OCI-LY3 (cell line): ENCODE measurements around the gene ZNF488.

Source experiments
- H2AFZ ChIP-seq: fragments of 200-600, 300-600 bp; shearing (Covaris generic); 2 replicates; pipeline ENCODE4 v1.6.0; 2014; ENCODE audit warnings: antibody characterized with exemption, low read depth, low read length
- H3K27ac ChIP-seq: fragments of 200-600, 300-600 bp; sonication (generic); 2 replicates; pipeline ENCODE4 v1.5.1; 2014; ENCODE audit warnings: mild to moderate bottlenecking, low read length, moderate library complexity, mixed read lengths
- H3K27me3 ChIP-seq: fragments of 200-600, 300-600 bp; sonication (generic); 2 replicates; pipeline ENCODE4 v1.6.1; 2014; ENCODE audit warnings: low read depth, low read length, mixed read lengths
- H3K36me3 ChIP-seq: fragments of 200-600, 300-600 bp; sonication (generic); replicated peaks from 2 replicates; pipeline ENCODE3; 2014; ENCODE audit warnings: low read depth, low read length, mixed read lengths
- H3K4me1 ChIP-seq: fragments of 300-600, 200-600 bp; sonication (generic); 2 replicates; pipeline ENCODE4 v1.6.1; 2014; ENCODE audit warnings: low read length, mixed read lengths
- H3K4me2 ChIP-seq: fragments of 200-600, 300-600 bp; sonication (generic); 2 replicates; pipeline ENCODE4 v1.6.1; 2014; ENCODE audit warnings: low read length, mixed read lengths
- H3K4me3 ChIP-seq: fragments of 300-600, 200-600 bp; sonication (generic); 2 replicates; pipeline ENCODE4 v1.5.1; 2014; ENCODE audit warnings: antibody characterized with exemption, mild to moderate bottlenecking, low read length, moderate library complexity
- H3K79me2 ChIP-seq: fragments of 300-600, 200-600 bp; shearing (Covaris generic); 2 replicates; pipeline ENCODE4 v1.6.1; 2014; ENCODE audit warnings: mild to moderate bottlenecking, low read length, mixed read lengths
- H3K9ac ChIP-seq: fragments of 300-600, 200-600 bp; shearing (Covaris generic); 2 replicates; pipeline ENCODE4 v1.6.0; 2014; ENCODE audit warnings: mild to moderate bottlenecking, low read length, moderate library complexity
- H3K9me3 ChIP-seq: fragments of 200-600, 300-600 bp; shearing (Covaris generic); 2 replicates; pipeline ENCODE4 v1.6.1; 2014; ENCODE audit warnings: low read length, mixed read lengths; ENCODE audit not compliant: insufficient read depth
- H4K20me1 ChIP-seq: fragments of 200-600, 300-600 bp; sonication (generic); 2 replicates; pipeline ENCODE4 v1.6.1; 2016; ENCODE audit warnings: low read length, mixed read lengths; ENCODE audit not compliant: insufficient read depth
- EZH2phosphoT487 ChIP-seq: fragments of 200-600 bp; shearing (Covaris generic); IDR thresholded peaks from 2 replicates; pipeline ENCODE4 v1.6.1; 2018; ENCODE audit warnings: antibody characterized with exemption, mixed run types, low read depth
- TF ChIP-seq, protein P1 (sequence below): fragments of 200-600, 300-600 bp; sonication (generic); IDR thresholded peaks from 2 replicates; pipeline ENCODE4 v1.5.1; 2014; ENCODE audit warnings: antibody characterized with exemption, low read length, low read depth

Gene ZNF488

DNA sequence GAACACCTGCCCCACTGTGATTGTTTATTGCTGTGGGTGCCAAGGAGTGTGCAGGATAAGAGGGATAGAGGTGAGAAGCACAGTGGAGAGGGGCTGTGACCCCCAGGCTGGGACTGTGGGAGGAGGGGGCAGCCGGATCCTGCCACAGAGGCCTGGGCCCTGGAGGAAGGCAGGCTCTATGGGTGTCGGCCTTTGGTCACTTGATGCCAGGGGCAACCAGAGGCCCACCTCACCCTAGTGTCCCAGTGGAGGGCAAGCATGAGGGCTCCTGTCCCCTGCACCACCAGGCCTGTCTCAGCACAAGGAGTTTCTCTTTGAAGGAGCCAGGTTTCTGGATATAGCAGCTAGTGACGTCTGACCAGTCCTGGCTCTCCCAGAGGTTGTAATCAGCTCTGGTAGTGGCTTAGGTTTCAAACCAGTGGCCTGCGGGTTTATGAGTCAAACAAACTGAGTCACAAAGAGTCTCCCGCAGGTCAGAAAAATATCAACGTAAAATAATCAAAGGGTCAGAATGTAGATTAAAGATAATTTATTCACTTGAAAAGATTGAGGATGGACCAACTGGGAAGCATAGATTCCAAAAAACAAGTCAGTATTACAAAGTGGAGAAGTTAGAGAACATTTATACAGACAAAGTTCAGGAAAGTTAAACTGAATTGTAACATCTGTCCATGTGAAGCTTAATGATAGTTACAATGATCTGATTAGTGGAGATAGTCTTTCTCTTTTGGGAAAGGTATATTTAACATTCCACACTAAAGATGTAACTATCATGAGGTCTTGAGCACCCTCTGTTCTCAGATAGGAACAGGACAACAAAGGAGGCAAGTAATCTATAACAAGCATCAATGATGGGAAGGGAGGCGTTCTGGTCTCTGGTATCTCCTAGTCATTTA lies 37.2 kb upstream of the ZNF488 start:
- Histone ChIP-seq H3K4me2 (no peak overlapping the region), H4K20me1 (no peaks in the 10 kb centered on the region), H3K4me3 (no peak overlapping the region), H3K79me2 (no peaks in the 10 kb centered on the region), H3K4me1 (no peaks in the 10 kb centered on the region), H3K27ac (no peak overlapping the region), H3K9me3 (no peaks in the 10 kb centered on the region), H3K36me3 (no peaks in the 10 kb centered on the region), H2AFZ (no peak overlapping the region), H3K9ac (no peak overlapping the region), H3K27me3 (no peaks in the 10 kb centered on the region)
- TF ChIP-seq EZH2phosphoT487: no peak
- TF ChIP-seq, protein P1, sequence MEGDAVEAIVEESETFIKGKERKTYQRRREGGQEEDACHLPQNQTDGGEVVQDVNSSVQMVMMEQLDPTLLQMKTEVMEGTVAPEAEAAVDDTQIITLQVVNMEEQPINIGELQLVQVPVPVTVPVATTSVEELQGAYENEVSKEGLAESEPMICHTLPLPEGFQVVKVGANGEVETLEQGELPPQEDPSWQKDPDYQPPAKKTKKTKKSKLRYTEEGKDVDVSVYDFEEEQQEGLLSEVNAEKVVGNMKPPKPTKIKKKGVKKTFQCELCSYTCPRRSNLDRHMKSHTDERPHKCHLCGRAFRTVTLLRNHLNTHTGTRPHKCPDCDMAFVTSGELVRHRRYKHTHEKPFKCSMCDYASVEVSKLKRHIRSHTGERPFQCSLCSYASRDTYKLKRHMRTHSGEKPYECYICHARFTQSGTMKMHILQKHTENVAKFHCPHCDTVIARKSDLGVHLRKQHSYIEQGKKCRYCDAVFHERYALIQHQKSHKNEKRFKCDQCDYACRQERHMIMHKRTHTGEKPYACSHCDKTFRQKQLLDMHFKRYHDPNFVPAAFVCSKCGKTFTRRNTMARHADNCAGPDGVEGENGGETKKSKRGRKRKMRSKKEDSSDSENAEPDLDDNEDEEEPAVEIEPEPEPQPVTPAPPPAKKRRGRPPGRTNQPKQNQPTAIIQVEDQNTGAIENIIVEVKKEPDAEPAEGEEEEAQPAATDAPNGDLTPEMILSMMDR: no peak

DNA sequence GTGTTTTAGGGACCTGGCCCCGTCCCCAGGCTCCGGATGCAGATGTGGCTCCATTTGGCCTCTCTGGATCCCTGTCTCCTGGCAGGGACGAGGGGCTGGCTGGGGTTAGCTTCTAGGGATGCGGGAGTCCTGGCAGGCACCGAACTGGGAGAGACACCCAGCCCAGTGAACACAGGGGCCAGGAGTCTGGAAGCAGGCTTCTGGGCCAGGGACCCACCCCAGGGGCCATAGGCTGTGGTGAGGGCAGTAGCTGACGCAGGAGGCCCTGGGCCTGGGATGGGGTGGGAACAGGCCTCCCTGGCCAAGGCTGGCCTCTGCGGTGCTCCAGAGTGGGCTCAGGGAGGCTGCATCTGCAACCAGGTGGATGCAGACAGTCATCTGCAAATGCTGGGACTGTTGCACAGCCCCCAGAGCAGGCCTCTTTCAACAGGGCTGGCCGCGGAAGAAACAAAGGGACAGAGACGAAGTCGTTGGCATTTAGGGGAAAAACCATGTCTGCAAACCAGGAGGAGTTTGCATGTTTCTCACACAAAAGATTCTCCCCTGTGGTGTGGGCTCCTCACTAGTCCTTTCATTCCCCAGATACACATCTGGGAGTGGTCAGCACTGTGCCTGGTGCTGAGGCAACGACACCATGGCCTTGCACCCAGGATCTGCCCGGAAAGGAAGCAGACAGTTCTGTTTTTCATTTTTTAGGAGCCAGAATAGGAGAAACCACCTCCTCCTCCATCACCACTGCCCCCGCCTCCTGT lies 36.4 kb upstream of the ZNF488 start:
- no peak overlapping the region for H3K4me2 ChIP-seq
- no peak overlapping the region for H3K4me3 ChIP-seq
- no peaks in the 10 kb centered on the region for H3K27me3 ChIP-seq
- H3K36me3 ChIP-seq: no peaks in the 10 kb centered on the region
- H3K9me3 ChIP-seq: no peaks in the 10 kb centered on the region
- TF ChIP-seq, protein P1: no peak
- TF ChIP-seq EZH2phosphoT487: no peak
- no peaks in the 10 kb centered on the region for H4K20me1 ChIP-seq
- H3K79me2 ChIP-seq: no peaks in the 10 kb centered on the region
- H3K4me1 ChIP-seq: no peaks in the 10 kb centered on the region
- H3K9ac ChIP-seq: no peak overlapping the region
- no peak overlapping the region for H3K27ac ChIP-seq
- no peak overlapping the region for H2AFZ ChIP-seq

DNA sequence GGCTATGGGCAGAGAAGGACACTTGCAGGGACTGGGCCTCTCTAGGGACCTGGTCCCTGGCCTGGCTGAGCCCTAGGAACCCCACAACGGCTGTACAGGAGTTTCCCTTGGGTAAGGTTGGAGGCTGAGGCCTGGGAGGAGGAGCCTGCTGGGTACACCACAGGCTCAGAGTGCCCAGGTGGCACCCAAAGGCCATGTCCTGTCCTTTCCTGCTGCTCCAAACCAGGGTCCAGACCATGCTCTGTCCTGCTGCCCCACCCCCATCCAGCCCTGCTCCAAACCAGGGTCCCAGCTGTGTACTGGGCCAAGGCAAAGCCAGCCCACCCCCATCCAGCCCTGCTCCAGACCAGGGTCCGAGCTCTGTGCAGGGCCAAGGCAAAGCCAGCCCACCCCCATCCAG lies 35.3 kb upstream of the ZNF488 start:
- Histone ChIP-seq H3K27ac (no peak overlapping the region), H3K4me3 (no peak overlapping the region)
- no peak for TF ChIP-seq EZH2phosphoT487
- TF ChIP-seq, protein P1: no peak

DNA sequence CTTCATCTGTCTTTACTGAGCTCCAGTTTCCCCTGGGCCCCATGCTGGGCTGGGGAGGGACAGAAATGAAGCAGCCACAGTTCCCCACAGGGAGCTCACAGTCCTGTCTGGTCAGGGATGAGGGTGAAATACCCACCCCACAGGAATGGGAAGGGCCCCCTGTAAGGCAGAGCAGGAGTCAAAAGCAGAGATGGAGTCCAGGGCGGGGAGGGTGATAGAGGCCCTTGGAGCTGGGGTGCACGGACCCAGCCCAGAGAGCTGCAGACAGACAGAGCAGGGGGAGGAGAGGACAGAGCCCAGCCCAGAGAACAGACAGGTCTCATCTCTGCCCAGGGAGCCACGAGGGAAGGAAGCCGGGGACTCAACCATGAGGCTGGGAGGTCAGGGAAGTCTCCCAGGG lies 34.9 kb upstream of the ZNF488 start:
- no peak for TF ChIP-seq EZH2phosphoT487
- TF ChIP-seq, protein P1: no peak
- Histone ChIP-seq H3K4me3 (no peak overlapping the region), H2AFZ (no peak overlapping the region), H3K9ac (no peak overlapping the region), H3K36me3 (no peaks in the 10 kb centered on the region), H3K79me2 (no peaks in the 10 kb centered on the region), H4K20me1 (no peaks in the 10 kb centered on the region), H3K27ac (no peak overlapping the region), H3K4me1 (no peaks in the 10 kb centered on the region), H3K4me2 (no peak overlapping the region), H3K27me3 (no peaks in the 10 kb centered on the region), H3K9me3 (no peaks in the 10 kb centered on the region)

More for the DNA sequence above, 35.3 kb upstream of the ZNF488 start:
- Histone ChIP-seq H3K36me3 (no peaks in the 10 kb centered on the region), H3K9me3 (no peaks in the 10 kb centered on the region), H3K79me2 (no peaks in the 10 kb centered on the region), H3K9ac (no peak overlapping the region), H2AFZ (no peak overlapping the region), H3K27me3 (no peaks in the 10 kb centered on the region), H3K4me2 (no peak overlapping the region), H3K4me1 (no peaks in the 10 kb centered on the region), H4K20me1 (no peaks in the 10 kb centered on the region)
